Measurements from ENCODE around the gene SCART1.
"Not testable (repeated sequence)": the region's sequence is repeated elsewhere in the genome, so short reads cannot be mapped to it uniquely, and the experiment has no call there.

SCART1 gene

GRCh38 chr10:133432789-133433188, 21.0 kb upstream of the SCART1 start:
- DNase-seq (ENCODE audit: low read depth, low spot score), result not testable (repeated sequence)

DNA sequence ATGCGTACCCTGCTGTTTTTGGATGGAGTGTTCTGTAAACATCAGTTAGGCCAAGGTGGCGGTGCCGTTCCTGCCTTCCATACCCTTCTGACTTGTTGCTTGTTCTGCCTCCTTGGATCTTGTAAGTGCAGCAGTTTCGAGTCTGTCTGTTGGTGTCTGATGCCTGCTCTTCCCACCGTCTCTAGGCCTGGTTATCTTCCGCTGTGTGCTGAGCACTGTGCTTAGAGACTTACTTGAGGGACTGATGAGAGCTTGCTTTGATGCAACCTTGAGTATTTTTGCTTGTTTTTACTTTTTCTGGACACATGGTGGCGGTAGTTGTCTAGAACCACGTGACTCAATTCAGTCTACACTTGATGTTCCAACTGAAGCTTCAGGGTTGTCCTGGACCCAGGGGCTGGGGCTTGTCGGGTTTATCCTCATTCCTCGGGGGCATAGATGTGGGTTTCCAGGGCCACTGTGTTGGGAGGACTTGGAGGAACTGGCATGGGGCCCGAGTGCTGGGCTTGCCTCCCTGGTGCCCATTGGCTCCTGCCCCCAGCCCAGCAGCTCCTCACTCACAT, 15.0 kb upstream of the SCART1 start:
- DNase-seq (ENCODE audit: low read depth, low spot score), result no peak

GRCh38 chr10:133439517-133440461, 14.0 kb upstream of the SCART1 start:
- DNase-seq (ENCODE audit: low read depth, low spot score), result no peak

DNA sequence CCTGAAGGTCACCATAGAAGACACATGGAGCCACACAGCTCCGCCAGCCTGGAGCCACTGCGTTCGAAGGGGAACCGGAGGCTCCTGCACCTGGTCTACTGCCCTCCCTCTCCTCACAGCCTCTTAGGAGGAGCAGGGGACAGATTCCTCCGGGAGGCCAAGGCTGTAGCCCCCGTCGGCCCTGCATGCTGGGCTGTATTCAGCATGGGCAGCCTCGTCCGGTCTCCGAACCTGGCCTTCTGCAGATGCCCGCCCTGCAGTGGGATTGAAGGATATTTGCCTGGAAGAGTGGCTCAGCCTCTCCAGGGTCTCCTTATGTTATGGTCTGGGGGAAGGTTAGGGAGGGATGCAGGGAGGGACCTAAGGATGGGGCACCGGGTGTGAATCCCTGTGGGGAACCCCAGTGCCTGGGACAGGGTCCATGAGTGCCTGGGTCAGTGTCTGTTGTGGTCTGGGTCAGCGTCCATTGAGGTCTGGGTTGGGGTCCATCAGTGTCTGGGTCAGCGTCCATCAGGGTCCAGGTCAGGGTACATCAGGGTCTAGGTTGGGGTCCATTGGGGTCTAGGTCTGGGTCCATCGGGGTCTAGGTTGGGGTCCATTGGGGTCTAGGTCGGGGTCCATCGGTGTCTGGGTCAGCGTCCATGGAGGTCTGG, 13.0 kb upstream of the SCART1 start:
- no peak for DNase-seq (ENCODE audit: low read depth, low spot score)

- DNase-seq (ENCODE audit: low read depth, low spot score), result not testable (repeated sequence)
Observed at GRCh38 chr10:133441356-133441755, 12.4 kb upstream of the SCART1 start.

GRCh38 chr10:133441780-133442179, 12.0 kb upstream of the SCART1 start:
- DNase-seq (ENCODE audit: low read depth, low spot score), result no peak

DNA sequence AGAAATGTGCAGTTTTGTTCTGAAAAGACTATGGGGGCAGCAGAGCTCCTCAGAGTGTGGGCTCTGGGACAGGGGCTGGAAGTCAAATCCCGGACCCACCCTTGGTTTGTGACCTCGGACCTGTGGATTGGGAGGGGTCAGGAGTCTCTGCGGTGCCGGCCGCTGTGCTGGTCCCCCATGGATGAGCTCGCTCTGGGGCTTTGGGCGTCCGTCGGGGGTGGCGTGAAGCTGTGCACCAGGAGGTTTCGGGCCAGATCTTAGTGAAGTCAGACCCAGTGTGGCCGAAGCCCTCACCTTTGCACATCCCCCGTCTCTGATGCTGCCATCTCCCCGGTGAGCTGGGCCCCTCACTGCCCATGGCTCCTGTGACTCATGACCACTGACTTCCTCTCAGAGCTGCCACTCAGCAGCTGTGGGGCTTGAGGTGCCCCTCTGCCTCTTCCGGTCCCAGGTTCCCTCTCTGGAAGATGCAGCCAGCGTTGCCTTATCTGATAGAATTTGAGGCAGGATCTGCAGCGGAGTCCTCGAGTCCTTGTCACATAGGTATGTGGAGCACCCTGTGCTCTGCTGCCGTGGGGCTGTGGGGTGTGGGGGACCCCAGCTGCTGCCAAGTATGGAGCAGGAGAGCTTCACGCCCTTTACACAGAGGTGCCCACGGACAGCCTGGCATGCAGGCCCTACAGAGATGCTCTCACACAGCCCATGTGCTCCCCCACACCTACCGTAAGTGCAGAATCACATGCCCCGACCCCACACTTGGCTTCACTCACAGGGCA, 11.4 kb upstream of the SCART1 start:
- DNase-seq (ENCODE audit: low read depth, low spot score), result no peak

DNA sequence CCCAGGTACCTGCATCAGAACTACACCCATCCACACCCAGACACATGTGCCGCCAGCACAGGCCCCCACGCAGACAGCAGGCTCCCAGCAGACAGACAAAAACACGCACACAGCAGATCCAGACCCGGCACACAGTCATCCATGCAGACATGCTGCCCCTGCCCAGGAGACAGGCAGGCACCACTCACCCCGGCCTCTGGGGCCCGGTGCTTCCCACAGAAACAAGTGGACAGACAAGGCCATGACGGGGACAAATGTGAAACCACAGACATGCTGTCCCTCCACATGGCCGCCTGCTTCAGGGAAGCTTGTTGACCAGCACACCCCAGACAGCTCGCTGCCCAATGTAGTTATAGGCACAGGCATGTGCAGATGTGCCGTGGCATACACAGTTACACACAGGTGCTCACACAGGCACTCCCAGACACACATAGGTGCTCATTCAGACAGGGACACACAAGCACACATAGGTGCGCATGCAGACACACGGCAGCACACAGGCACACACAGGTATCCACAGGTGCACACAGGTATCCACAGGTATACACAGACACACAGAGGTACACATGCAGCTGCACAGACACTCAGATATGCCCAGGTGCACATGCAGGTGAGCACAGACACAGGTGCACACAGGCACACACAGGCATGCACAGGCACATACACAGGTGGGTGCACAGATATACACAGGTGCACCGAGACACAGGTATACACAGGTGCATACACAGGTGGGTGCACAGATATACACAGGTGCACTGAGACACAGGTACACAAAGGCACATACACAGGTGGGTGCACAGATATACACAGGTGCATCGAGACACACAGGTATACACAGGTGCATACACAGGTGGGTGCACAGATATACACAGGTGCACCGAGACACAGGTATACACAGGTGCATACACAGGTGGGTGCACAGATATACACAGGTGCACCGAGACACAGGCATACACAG, 10.5 kb upstream of the SCART1 start:
- DNase-seq (ENCODE audit: low read depth, low spot score), result no peak

DNA sequence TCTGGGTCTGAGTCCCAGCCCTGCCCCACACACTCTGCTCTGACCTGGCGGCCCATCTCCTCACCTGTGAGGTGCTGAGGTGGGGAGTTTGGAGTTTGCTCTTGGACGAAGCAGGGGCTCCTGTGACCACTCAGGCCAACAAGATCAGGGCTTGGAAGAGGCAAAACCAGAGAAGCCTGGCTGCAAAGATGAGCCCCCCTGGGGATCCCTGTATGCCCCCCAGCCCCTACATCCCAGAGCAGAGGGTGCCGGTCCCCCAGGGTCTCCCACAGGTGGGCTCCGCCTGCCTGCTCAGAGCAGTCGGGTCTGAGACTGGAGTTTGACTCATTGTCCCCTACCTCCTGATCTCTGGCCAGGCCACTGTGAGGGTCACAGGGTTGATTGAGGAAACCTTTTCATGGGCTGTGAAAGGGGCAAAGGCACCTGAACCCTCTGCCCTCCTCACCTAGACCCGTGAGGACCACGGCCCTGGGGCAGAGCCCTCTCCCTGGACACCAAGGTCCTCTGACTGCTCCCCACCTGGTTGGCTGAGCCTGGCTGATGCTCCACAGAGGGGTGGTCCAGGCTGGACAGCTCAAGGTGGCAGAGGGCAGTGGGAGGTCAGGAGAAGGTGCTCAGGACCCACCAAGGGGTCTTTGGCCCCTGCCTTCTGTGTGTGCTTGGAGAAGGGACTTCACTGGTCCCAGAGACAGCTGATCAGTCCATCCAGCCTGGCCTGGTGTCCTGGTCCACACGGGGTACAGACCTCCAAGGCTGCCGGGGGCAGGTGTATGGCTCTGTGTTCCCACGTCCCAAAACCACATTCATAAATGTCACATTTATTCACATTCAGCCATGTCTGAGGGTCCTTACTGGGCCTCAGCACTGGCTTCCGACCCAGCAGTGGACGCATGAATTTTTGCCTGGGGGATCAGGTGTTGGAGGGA, 9.1 kb upstream of the SCART1 start:
- DNase-seq (ENCODE audit: low read depth, low spot score), result no peak

- no peak for DNase-seq (ENCODE audit: low read depth, low spot score)
Observed at GRCh38 chr10:133445268-133445732, 8.4 kb upstream of the SCART1 start.

- DNase-seq (ENCODE audit: low read depth, low spot score), result no peak
Observed at GRCh38 chr10:133445751-133446708, 7.7 kb upstream of the SCART1 start.

DNA sequence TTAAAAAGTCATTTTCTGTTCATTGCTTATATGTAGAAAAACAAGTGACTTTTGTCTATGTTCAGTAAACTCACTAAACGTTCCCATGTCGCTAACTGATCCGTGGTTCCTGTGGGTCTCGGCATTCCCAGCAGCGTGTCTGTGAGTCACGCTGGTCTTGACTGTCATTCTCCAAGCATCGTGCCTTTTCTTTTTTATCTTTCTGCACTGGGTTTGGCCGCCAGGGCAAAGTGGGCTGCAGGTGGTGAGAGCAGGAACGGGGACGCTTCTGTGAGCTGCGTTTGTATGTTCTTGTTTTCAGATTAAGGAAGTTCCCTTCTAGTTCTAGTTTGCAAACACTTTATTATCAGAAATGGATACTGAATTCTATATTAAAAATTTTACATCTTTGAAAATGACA, 6.8 kb upstream of the SCART1 start:
- no peak for DNase-seq (ENCODE audit: low read depth, low spot score)

DNA sequence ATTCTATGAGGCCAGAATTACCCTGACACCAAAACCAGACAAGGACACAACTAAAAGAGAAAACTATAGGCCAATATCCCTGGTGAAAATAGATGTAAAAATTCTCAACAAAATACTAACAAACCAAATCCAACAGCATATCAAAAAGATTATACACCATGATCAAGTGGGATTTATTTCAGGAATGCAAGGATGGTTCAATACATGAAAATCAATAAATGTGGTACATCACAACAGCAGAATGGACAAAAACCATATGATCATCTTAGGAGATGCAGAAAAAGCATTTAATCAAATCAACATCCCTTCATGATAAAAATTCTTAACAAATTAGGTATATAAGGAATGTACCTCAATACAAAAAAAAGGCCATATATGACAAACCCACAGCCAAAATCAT, 5.6 kb upstream of the SCART1 start:
- DNase-seq (ENCODE audit: low read depth, low spot score), result no peak

DNA sequence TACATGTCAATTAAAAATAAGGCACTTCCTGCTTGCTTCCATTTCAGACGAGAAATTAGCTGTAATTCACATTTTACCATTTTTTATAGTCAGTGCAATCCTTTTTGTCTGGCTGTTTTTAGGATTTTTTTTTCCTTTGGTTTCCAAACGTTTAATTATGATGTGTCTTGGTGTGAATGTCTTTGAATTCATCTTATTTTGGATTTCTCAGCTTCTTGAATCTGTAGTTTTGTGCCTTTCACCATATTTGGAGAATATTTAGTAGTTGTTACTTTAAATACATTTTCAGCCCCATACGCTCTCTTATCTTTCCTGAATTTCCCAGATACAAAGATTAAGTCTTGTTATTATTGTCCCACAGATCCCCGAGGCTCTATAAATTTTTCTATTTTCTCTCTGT, 2.4 kb upstream of the SCART1 start:
- DNase-seq (ENCODE audit: low read depth, low spot score), result no peak

GRCh38 chr10:133452453-133452852, 1.3 kb upstream of the SCART1 start:
- no peak for DNase-seq (ENCODE audit: low read depth, low spot score)

DNA sequence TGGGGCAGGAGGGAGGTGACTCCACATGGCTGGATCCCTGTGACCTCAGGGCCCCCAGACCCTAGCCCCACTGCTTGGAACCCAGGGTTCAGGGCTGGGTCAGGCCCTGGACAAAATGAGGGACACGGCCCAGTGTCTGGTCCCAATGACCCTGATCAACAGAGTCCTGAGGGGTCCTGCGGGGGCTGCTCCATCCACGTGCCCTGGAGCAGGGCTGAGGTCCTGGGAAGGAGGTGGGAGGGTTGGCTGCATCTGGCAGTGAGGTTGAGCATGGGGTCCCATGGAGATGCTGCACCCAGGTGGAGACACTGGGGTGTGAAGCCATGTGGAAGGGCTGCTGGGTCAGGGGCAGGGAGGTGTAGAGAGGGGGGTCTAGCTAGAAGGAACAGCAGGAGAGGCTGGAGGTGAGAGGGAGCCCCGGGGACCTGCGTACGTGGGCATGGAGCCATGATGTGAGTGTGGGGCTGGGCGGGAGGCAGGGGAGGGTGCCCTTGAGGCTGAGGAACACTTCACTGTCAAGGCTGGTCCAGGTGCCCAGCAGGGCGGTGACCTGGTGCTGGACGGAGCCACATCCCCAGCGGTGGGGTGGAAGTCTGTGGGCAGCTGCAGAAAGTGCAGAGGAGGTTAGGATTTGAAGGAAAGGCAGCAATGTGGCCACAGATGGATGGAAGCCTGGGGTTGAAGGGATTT, 604 bp downstream of the SCART1 start:
- no peak for DNase-seq (ENCODE audit: low read depth, low spot score)

GRCh38 chr10:133455196-133455595, 1.5 kb downstream of the SCART1 start:
- no peak for DNase-seq (ENCODE audit: low read depth, low spot score)

GRCh38 chr10:133455611-133456031, 1.9 kb downstream of the SCART1 start:
- no peak for DNase-seq (ENCODE audit: low read depth, low spot score)

All from activated CD4-positive, CD25-positive, alpha-beta regulatory T cell treated with anti-CD3 and anti-CD28 coated beads, Interleukin-2, amount 50 U/mL, for 16 hours (primary cell).